Suprapubic skin (tissue), 4 donors: Measurements from ENCODE around the gene UBTFL1.
"Not testable (repeated sequence)": the region's sequence is repeated elsewhere in the genome, so short reads cannot be mapped to it uniquely, and the experiment has no call there.

Experiments
- EP300 ChIP-seq: sonication (generic); formaldehyde crosslinking; IDR thresholded peaks from one replicate; pipeline ENCODE4 v1.6.1; 2017; ENCODE audit warnings: antibody characterized with exemption
- POLR2A ChIP-seq, 2 donors: fragments of 450-650 bp; IDR thresholded peaks; one replicate each; pipeline ENCODE4 v1.6.1; 2017; ENCODE audit warnings: antibody characterized with exemption in 2 of 2, mild to moderate bottlenecking in 2 of 2, moderate library complexity in 2 of 2
- POLR2AphosphoS5 ChIP-seq, 3 donors: sonication (generic); formaldehyde crosslinking; IDR thresholded peaks; one replicate each; pipeline ENCODE4 v1.6.1; 2017; ENCODE audit warnings: antibody characterized with exemption in 3 of 3
- TF ChIP-seq, protein P1 (sequence below), 2 donors: fragments of 200-600 bp in 1 of 2; fragments of 450-650 bp in 1 of 2; sonication (generic) in 1 of 2; IDR thresholded peaks; one replicate each; pipeline ENCODE4 v1.5.1; 2016 to 2019; ENCODE audit warnings: antibody characterized with exemption in 2 of 2, mild to moderate bottlenecking in 1 of 2, moderate library complexity in 1 of 2

DNA sequence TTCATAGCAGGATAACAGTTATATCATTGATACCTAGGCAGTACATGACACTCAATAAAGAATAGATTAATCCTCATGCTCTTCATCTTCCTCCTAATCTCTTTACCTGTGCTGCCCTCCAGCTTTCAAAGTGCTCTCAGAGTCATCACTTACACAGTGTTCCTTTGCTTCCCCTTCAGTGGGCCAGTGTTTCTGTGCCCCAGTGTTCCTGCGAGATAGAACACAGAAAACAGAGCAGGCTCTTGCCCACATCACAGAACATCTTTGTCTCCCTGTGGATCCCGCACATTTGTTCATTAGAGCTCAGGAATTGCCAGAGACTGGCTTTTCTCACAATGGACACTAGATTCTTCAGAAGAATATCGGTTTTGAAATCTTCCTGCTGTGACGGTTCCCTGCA, 12.5 kb downstream of the UBTFL1 start:
- TF ChIP-seq, protein P1, sequence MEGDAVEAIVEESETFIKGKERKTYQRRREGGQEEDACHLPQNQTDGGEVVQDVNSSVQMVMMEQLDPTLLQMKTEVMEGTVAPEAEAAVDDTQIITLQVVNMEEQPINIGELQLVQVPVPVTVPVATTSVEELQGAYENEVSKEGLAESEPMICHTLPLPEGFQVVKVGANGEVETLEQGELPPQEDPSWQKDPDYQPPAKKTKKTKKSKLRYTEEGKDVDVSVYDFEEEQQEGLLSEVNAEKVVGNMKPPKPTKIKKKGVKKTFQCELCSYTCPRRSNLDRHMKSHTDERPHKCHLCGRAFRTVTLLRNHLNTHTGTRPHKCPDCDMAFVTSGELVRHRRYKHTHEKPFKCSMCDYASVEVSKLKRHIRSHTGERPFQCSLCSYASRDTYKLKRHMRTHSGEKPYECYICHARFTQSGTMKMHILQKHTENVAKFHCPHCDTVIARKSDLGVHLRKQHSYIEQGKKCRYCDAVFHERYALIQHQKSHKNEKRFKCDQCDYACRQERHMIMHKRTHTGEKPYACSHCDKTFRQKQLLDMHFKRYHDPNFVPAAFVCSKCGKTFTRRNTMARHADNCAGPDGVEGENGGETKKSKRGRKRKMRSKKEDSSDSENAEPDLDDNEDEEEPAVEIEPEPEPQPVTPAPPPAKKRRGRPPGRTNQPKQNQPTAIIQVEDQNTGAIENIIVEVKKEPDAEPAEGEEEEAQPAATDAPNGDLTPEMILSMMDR (IDR thresholded peaks at IDR 0.05): not testable (repeated sequence)
- not testable (repeated sequence) for TF ChIP-seq EP300; POLR2AphosphoS5 (IDR thresholded peaks at IDR 0.05); POLR2A (IDR thresholded peaks at IDR 0.05)
